Transverse colon (tissue), 4 donors: ENCODE measurements around the gene GJC1.

ENCODE experiments used
- POLR2AphosphoS5 ChIP-seq, 3 donors: sonication (generic); formaldehyde crosslinking; IDR thresholded peaks; one replicate each; pipeline ENCODE4 v1.6.1; 2016; ENCODE audit warnings: antibody characterized with exemption in 3 of 3
- TF ChIP-seq, protein P1 (sequence below), 5 experiments: fragments of 200-600 bp in 3 of 5; fragments of 450-650 bp in 2 of 5; sonication (generic) in 3 of 5; IDR thresholded peaks; 1 replicate in 2 of 5; 2 replicates in 3 of 5; pipeline ENCODE4 v1.5.1; 2016 to 2017; ENCODE audit warnings: antibody characterized with exemption in 5 of 5, inconsistent platforms in 3 of 5, mild to moderate bottlenecking in 2 of 5, moderate library complexity in 1 of 5

DNA sequence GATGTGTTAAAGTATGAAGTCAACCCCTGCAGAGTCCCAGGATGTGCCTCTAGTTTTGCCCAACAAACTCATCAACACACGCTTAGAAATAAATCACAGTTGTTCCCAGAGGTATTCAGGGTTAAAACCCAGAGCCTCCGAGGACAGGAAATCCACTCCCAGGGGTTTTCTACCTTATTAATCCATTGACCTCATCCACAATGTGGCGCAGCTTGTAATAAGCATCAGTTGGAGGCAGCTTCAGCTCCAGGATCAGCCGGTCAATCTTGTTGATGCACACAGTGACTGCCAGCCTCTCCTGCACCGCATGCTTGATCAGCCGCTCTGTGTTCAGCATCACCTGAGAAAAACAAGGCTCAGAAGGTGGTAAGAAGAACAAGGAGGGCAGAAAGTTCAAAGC is 45.7 kb upstream of the GJC1 start:
- TF ChIP-seq, protein P1, sequence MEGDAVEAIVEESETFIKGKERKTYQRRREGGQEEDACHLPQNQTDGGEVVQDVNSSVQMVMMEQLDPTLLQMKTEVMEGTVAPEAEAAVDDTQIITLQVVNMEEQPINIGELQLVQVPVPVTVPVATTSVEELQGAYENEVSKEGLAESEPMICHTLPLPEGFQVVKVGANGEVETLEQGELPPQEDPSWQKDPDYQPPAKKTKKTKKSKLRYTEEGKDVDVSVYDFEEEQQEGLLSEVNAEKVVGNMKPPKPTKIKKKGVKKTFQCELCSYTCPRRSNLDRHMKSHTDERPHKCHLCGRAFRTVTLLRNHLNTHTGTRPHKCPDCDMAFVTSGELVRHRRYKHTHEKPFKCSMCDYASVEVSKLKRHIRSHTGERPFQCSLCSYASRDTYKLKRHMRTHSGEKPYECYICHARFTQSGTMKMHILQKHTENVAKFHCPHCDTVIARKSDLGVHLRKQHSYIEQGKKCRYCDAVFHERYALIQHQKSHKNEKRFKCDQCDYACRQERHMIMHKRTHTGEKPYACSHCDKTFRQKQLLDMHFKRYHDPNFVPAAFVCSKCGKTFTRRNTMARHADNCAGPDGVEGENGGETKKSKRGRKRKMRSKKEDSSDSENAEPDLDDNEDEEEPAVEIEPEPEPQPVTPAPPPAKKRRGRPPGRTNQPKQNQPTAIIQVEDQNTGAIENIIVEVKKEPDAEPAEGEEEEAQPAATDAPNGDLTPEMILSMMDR (IDR thresholded peaks at IDR 0.05), result no peak
- TF ChIP-seq POLR2AphosphoS5 (IDR thresholded peaks at IDR 0.05), result no peak
